ENCODE data around the gene DLK1. TPM values are rescaled to one million over a fixed set of nuclear protein-coding genes. Genes with fewer than 3 reads are reported as not detected.

Gene DLK1
- total RNA-seq, 1 experiment from 2014 or later = 3.3 TPM

DNA sequence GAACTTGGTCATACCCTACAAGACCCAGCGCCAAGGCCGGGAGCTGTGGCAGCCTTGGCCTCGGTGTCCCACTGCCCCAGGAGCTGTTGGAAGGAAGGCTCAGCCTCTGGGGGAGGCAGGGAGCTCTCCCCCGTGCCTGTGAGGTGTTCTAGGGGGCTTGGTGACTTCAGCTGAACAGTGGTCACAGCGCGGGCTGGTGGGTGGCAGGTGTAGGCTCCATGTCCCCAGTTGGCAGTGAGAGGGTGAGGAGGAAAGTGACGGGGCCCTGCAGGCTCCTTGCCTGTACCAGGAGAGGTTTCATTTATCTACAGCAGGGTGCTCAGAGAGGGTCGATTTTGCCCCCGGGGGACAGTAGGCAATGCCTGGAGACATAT, 47.5 kb downstream of the DLK1 start:
- ChIA-PET CTCF (no interaction called here), POLR2A (no interaction called here)
- peaks cover 14% of the 10 kb centered on the region for H3K27me3 Mint-ChIP-seq (ENCODE audit: low read depth)
- peak overlapping the region; percentile 44; the same call in 1 of the 2 replicates for H3K27ac Mint-ChIP-seq
- peaks cover 16% of the 10 kb centered on the region for H3K9me3 Mint-ChIP-seq
- no peak for DNase-seq (ENCODE audit: low spot score)
- TF ChIP-seq CTCF (IDR thresholded peaks at IDR 0.05) = no peak
- no peak for TF ChIP-seq CBFB (CRISPR knock-in tag; IDR thresholded peaks at IDR 0.05; ENCODE audit: low read depth)
- TF ChIP-seq ZNF671 (CRISPR knock-in tag; IDR thresholded peaks at IDR 0.05) = no peak
- TF ChIP-seq, protein P1, sequence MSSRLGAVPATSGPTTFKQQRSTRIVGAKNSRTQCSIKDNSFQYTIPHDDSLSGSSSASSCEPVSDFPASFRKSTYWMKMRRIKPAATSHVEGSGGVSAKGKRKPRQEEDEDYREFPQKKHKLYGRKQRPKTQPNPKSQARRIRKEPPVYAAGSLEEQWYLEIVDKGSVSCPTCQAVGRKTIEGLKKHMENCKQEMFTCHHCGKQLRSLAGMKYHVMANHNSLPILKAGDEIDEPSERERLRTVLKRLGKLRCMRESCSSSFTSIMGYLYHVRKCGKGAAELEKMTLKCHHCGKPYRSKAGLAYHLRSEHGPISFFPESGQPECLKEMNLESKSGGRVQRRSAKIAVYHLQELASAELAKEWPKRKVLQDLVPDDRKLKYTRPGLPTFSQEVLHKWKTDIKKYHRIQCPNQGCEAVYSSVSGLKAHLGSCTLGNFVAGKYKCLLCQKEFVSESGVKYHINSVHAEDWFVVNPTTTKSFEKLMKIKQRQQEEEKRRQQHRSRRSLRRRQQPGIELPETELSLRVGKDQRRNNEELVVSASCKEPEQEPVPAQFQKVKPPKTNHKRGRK (CRISPR knock-in tag; IDR thresholded peaks at IDR 0.05; ENCODE audit: borderline replicate concordance) = no peak
- no peak for TF ChIP-seq GABPB1 (CRISPR knock-in tag; IDR thresholded peaks at IDR 0.05)
- no peak for TF ChIP-seq ZSCAN18 (CRISPR knock-in tag; IDR thresholded peaks at IDR 0.05)
- no peak for ATAC-seq
- H3K4me3 Mint-ChIP-seq = no peak overlapping the region
- H3K36me3 Mint-ChIP-seq = peaks cover 15% of the 10 kb centered on the region
- H3K4me1 Mint-ChIP-seq = no peaks in the 10 kb centered on the region

DNA sequence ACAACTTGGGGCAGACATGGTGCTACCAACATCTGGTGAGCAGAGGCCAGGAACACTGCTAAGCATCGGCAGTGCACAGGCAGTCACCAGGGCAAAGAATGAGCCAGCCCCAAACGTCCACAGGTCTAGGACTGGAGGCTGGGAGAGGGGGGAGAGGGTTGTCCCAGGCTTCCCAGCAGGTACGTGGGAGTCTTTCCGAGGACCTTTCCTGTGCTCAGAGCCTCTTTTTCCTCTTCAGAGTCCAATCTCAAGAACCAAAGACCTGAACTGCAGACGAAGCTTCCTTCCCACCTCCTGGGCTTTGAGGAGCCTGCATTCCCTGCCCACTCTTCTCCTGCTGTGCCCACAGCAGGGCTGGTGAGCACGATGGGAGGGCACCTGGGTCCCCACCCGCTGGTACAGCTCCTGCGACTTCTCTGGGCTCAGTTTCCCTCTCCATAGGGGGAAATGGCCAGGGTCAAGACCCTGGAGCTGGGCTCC, 48.7 kb downstream of the DLK1 start:
- Mint-ChIP-seq H3K4me1 (no peaks in the 10 kb centered on the region), H3K27me3 (ENCODE audit: low read depth) (peaks cover 10% of the 10 kb centered on the region; the same call in 1 of the 2 replicates), H3K36me3 (peaks cover 13% of the 10 kb centered on the region), H3K27ac (no peak overlapping the region), H3K4me3 (no peak overlapping the region), H3K9me3 (peaks cover 14% of the 10 kb centered on the region)
- ATAC-seq (no peak), DNase-seq (ENCODE audit: low spot score) (no peak)
- ChIA-PET CTCF (no interaction called here), POLR2A (interaction anchor here (0.5 kb wide), 1 partner anchor 891 kb away, joined by 3 read pairs; no protein-coding TSS in a partner anchor)
- no peak for TF ChIP-seq STAT6 (CRISPR knock-in tag; conservative IDR thresholded peaks at IDR 0.05; ENCODE audit: low read depth)
- TF ChIP-seq TEAD1 (CRISPR knock-in tag; IDR thresholded peaks at IDR 0.05) = no peak
- TF ChIP-seq, protein P2, sequence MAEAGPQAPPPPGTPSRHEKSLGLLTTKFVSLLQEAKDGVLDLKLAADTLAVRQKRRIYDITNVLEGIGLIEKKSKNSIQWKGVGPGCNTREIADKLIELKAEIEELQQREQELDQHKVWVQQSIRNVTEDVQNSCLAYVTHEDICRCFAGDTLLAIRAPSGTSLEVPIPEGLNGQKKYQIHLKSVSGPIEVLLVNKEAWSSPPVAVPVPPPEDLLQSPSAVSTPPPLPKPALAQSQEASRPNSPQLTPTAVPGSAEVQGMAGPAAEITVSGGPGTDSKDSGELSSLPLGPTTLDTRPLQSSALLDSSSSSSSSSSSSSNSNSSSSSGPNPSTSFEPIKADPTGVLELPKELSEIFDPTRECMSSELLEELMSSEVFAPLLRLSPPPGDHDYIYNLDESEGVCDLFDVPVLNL (CRISPR knock-in tag; IDR thresholded peaks at IDR 0.05; ENCODE audit: borderline replicate concordance, low read depth) = no peak
- no peak for TF ChIP-seq JUN (CRISPR knock-in tag; IDR thresholded peaks at IDR 0.05)
- no peak for TF ChIP-seq RORB (CRISPR knock-in tag; IDR thresholded peaks at IDR 0.05)

- H3K9me3 Mint-ChIP-seq = peaks cover 8% of the 10 kb centered on the region
- H3K4me3 Mint-ChIP-seq = no peak overlapping the region
- DNase-seq (ENCODE audit: low spot score) = no peak
- ChIA-PET CTCF (no interaction called here), POLR2A (no interaction called here)
- no peaks in the 10 kb centered on the region for H3K4me1 Mint-ChIP-seq
- peaks cover 4% of the 10 kb centered on the region; the same call in 1 of the 2 replicates for H3K27me3 Mint-ChIP-seq (ENCODE audit: low read depth)
- H3K27ac Mint-ChIP-seq = no peak overlapping the region; the same call in 1 of the 2 replicates
- H3K36me3 Mint-ChIP-seq = peaks cover 7% of the 10 kb centered on the region
- no peak for ATAC-seq
- TF ChIP-seq GTF2I (CRISPR knock-in tag; conservative IDR thresholded peaks at IDR 0.05) (no peak), ZNF219 (CRISPR knock-in tag; IDR thresholded peaks at IDR 0.05; ENCODE audit: borderline replicate concordance) (no peak), CTCF (IDR thresholded peaks at IDR 0.05) (no peak), ZNF423 (CRISPR knock-in tag; IDR thresholded peaks at IDR 0.05) (no peak), RELA (CRISPR knock-in tag; IDR thresholded peaks at IDR 0.05; ENCODE audit: borderline replicate concordance) (no peak), FOXJ3 (CRISPR knock-in tag; IDR thresholded peaks at IDR 0.05; ENCODE audit: borderline replicate concordance) (no peak)
- TF ChIP-seq, protein P3, sequence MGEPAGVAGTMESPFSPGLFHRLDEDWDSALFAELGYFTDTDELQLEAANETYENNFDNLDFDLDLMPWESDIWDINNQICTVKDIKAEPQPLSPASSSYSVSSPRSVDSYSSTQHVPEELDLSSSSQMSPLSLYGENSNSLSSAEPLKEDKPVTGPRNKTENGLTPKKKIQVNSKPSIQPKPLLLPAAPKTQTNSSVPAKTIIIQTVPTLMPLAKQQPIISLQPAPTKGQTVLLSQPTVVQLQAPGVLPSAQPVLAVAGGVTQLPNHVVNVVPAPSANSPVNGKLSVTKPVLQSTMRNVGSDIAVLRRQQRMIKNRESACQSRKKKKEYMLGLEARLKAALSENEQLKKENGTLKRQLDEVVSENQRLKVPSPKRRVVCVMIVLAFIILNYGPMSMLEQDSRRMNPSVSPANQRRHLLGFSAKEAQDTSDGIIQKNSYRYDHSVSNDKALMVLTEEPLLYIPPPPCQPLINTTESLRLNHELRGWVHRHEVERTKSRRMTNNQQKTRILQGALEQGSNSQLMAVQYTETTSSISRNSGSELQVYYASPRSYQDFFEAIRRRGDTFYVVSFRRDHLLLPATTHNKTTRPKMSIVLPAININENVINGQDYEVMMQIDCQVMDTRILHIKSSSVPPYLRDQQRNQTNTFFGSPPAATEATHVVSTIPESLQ (CRISPR knock-in tag; IDR thresholded peaks at IDR 0.05) = no peak
Observed at GRCh38 chr14:100775831-100776591, 49.3 kb downstream of the DLK1 start.
